Measurements from ENCODE around the gene PRDM11. TPM values are rescaled to one million over a fixed set of nuclear protein-coding genes. Genes with fewer than 3 reads are reported as not detected.

PRDM11 gene
- total RNA-seq, 3 donors from 2014 or later, result 7.6 to 25.2 (median 11.3) TPM

GRCh38 chr11:45143494-45143893 lies 2.9 kb upstream of the PRDM11 start:
- no peak for TF ChIP-seq CTCF (IDR thresholded peaks at IDR 0.05)
- no peak overlapping the region for H3K4me3 ChIP-seq
- no peak for ATAC-seq
- H3K4me1 ChIP-seq (ENCODE audit: low read depth), result peaks cover 18% of the 10 kb centered on the region
- no peaks in the 10 kb centered on the region for H3K9me3 ChIP-seq
- no peak for DNase-seq
- no peaks in the 10 kb centered on the region for H3K36me3 ChIP-seq (ENCODE audit: low read depth)
- intact Hi-C loops (cut with DNase I, micrococcal nuclease), result loop anchor here in 1 of 2 donors (5.0 kb wide), 1 partner anchor 69 kb away; no protein-coding TSS in a partner anchor

GRCh38 chr11:45144126-45145082 lies 2.0 kb upstream of the PRDM11 start:
- Histone ChIP-seq H3K36me3 (ENCODE audit: low read depth) (no peaks in the 10 kb centered on the region), H3K4me1 (ENCODE audit: low read depth) (peaks cover 18% of the 10 kb centered on the region), H3K4me3 (no peak overlapping the region), H3K9me3 (no peaks in the 10 kb centered on the region)
- DNase-seq (no peak), ATAC-seq (no peak)
- TF ChIP-seq CTCF (IDR thresholded peaks at IDR 0.05), result no peak
- intact Hi-C loops (cut with DNase I, micrococcal nuclease), result loop anchor here in 1 of 2 donors (5.0 kb wide), 1 partner anchor 68 kb away; no protein-coding TSS in a partner anchor

GRCh38 chr11:45145083-45145378 lies 1.4 kb upstream of the PRDM11 start:
- no peak for ATAC-seq
- Histone ChIP-seq H3K4me1 (ENCODE audit: low read depth) (peaks cover 18% of the 10 kb centered on the region), H3K36me3 (ENCODE audit: low read depth) (no peaks in the 10 kb centered on the region), H3K4me3 (no peak overlapping the region), H3K9me3 (no peaks in the 10 kb centered on the region)
- DNase-seq, result no peak
- intact Hi-C loops (cut with DNase I, micrococcal nuclease), result no loop called here
- TF ChIP-seq CTCF (IDR thresholded peaks at IDR 0.05), result no peak

- intact Hi-C loops (cut with DNase I, micrococcal nuclease), result no loop called here
- no peak for ATAC-seq
- Histone ChIP-seq H3K9me3 (no peaks in the 10 kb centered on the region), H3K4me1 (ENCODE audit: low read depth) (peaks cover 18% of the 10 kb centered on the region), H3K4me3 (no peak overlapping the region), H3K36me3 (ENCODE audit: low read depth) (no peaks in the 10 kb centered on the region)
- DNase-seq, result peak in 1 of 3 donors; percentile 47
- TF ChIP-seq CTCF (IDR thresholded peaks at IDR 0.05), result no peak
These were observed 914 bp upstream of the PRDM11 start for GRCh38 chr11:45145379-45146071.

GRCh38 chr11:45147017-45147728 lies 734 bp downstream of the PRDM11 start:
- no peak for TF ChIP-seq CTCF (IDR thresholded peaks at IDR 0.05)
- peaks cover 18% of the 10 kb centered on the region for H3K4me1 ChIP-seq (ENCODE audit: low read depth)
- intact Hi-C loops (cut with DNase I, micrococcal nuclease), result no loop called here
- peak; percentile 99 for ATAC-seq
- peak; percentile 95 to 97 (median 96) for DNase-seq
- H3K9me3 ChIP-seq, result no peaks in the 10 kb centered on the region
- H3K4me3 ChIP-seq, result peak overlapping the region; percentile 35
- H3K36me3 ChIP-seq (ENCODE audit: low read depth), result no peaks in the 10 kb centered on the region
